22Rv1 (cell line): ENCODE results near the gene NCF2.

ENCODE experiments used
- H3K27ac ChIP-seq: fragments of 450-650 bp; 2 replicates; pipeline ENCODE4 v1.5.1; 2017
- ZFX ChIP-seq: fragments of 450-650 bp; IDR thresholded peaks from 2 replicates; pipeline ENCODE4 v1.6.1; 2017; ENCODE audit warnings: antibody characterized with exemption, borderline replicate concordance
- TF ChIP-seq, protein P1 (sequence below): fragments of 450-650 bp; IDR thresholded peaks from 2 replicates; pipeline ENCODE4 v1.5.1; 2017; ENCODE audit warnings: mild to moderate bottlenecking

The NCF2 gene

GRCh38 chr1:183585038-183585437 lies 5.2 kb downstream of the NCF2 start:
- no peak for TF ChIP-seq ZFX
- TF ChIP-seq, protein P1, sequence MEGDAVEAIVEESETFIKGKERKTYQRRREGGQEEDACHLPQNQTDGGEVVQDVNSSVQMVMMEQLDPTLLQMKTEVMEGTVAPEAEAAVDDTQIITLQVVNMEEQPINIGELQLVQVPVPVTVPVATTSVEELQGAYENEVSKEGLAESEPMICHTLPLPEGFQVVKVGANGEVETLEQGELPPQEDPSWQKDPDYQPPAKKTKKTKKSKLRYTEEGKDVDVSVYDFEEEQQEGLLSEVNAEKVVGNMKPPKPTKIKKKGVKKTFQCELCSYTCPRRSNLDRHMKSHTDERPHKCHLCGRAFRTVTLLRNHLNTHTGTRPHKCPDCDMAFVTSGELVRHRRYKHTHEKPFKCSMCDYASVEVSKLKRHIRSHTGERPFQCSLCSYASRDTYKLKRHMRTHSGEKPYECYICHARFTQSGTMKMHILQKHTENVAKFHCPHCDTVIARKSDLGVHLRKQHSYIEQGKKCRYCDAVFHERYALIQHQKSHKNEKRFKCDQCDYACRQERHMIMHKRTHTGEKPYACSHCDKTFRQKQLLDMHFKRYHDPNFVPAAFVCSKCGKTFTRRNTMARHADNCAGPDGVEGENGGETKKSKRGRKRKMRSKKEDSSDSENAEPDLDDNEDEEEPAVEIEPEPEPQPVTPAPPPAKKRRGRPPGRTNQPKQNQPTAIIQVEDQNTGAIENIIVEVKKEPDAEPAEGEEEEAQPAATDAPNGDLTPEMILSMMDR: no peak
- H3K27ac ChIP-seq: no peak overlapping the region

- TF ChIP-seq ZFX: no peak
- H3K27ac ChIP-seq: no peak overlapping the region
These were observed 6.1 kb downstream of the NCF2 start for GRCh38 chr1:183584147-183584546.

GRCh38 chr1:183583466-183583865 lies 6.8 kb downstream of the NCF2 start:
- TF ChIP-seq, protein P1: no peak
- no peak for TF ChIP-seq ZFX
- no peak overlapping the region for H3K27ac ChIP-seq

- H3K27ac ChIP-seq: no peak overlapping the region
- TF ChIP-seq ZFX: no peak
- TF ChIP-seq, protein P1: no peak
These were observed 8.1 kb downstream of the NCF2 start for GRCh38 chr1:183582021-183582713.

DNA sequence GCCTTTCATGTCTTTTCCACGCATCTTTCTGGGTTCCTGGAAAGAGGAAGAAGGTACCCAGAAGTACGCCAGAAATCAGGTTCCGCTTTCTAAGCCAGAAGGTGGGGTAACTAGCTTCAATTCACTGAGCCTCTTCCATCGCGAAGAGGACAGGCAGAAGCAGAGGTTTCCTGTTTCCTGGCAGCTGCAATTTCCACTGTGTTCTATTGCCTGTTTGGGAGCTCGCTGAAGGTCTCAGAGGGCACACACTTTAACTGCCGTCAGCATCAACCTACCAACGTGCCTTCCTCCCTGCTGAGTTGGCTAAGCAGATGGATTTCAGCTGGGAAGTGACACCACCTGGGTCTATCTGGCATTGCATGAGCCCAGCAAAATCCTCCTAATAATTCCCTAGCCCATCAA lies 10.0 kb downstream of the NCF2 start:
- TF ChIP-seq, protein P1: peak; percentile 43
- TF ChIP-seq ZFX: no peak
- H3K27ac ChIP-seq: no peak overlapping the region

DNA sequence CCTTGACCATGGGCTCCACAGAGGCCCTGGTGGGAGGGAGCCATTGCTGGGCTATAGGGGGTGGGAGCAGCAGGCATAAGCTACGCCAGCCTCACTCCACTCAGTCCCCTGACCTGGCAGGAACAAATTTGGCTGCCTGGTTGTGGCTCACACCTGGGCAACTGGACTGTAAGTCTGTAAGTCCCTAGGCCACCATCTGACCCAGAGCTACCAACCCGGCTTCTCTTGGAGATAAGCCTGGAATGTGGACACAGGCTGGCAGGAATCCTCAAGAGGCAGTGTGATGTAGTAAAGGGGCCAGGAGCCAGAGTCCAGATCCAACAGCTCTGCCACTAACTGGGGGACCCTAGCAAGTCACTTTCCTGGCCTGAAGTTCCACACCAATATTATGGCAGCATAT lies 11.4 kb downstream of the NCF2 start:
- TF ChIP-seq, protein P1: no peak
- no peak for TF ChIP-seq ZFX
- H3K27ac ChIP-seq: no peak overlapping the region

DNA sequence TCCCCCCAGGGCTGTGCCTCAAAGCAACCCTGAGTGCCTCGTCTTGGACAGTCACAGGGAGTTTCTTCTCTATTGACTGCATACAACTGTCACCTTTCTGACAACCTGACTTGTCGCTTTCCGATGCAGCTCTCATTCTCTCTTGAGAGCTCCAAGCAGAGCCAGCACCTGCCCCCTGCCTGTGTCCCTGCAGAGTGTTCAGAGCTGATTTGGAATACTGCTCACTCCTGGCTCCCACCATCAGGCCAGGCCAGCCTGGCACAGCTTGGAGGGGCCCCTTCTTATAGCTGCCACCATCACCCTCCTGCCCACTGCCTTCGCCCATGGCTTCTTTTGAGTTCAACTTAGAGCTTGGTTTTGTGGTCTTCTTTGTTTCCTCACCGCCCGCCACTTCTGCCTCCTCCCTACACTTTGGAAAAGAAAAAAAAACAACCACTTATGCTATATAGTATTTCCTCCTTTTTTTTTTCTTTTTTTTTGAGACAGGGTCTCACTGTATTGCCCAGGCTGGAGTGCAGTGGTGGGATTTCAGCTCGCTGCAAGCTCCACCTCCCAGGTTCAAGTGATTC lies 12.3 kb downstream of the NCF2 start:
- TF ChIP-seq, protein P1: no peak
- TF ChIP-seq ZFX: no peak
- no peak overlapping the region for H3K27ac ChIP-seq
